Osteoblast (primary cell): Measurements from ENCODE around the gene RTKN2. TPM values are rescaled to one million over a fixed set of nuclear protein-coding genes. Genes with fewer than 3 reads are reported as not detected.

Experiments
- DNase-seq: peaks from one replicate; pipeline ENCODE4 v3.0.0; 2011; ENCODE audit warnings: low spot score, mixed read lengths; ENCODE audit not compliant: insufficient read length; ENCODE audit errors: missing footprints
- H2AFZ ChIP-seq: 2 replicates; pipeline ENCODE4 v1.6.0; 2011; ENCODE audit warnings: mild to moderate bottlenecking, low read length
- H3K27ac ChIP-seq: 2 replicates; pipeline ENCODE4 v1.5.1; 2011; ENCODE audit warnings: mild to moderate bottlenecking, low read depth, low read length, moderate library complexity
- H3K27me3 ChIP-seq: 2 replicates; pipeline ENCODE4 v1.6.0; 2012; ENCODE audit warnings: mild to moderate bottlenecking, control low read depth, inconsistent platforms, low read length, moderate library complexity; ENCODE audit not compliant: insufficient read depth
- H3K36me3 ChIP-seq: 2 replicates; pipeline ENCODE4 v1.5.1; 2011; ENCODE audit warnings: mild to moderate bottlenecking, low read length, control low read depth, moderate library complexity; ENCODE audit not compliant: insufficient read depth
- H3K4me1 ChIP-seq: 2 replicates; pipeline ENCODE4 v1.5.1; 2011; ENCODE audit warnings: mild to moderate bottlenecking, low read length, control low read depth, moderate library complexity; ENCODE audit not compliant: insufficient read depth
- H3K4me2 ChIP-seq: 2 replicates; pipeline ENCODE4 v1.6.0; 2011; ENCODE audit warnings: mild to moderate bottlenecking, low read length; ENCODE audit not compliant: insufficient read depth
- H3K4me3 ChIP-seq: fragments of 200-600 bp; sonication (generic); 3 replicates; pipeline ENCODE4 v1.5.1; 2012; ENCODE audit warnings: mild to moderate bottlenecking, low read length, inconsistent platforms; ENCODE audit not compliant: insufficient read depth
- H3K79me2 ChIP-seq: 2 replicates; pipeline ENCODE4 v1.6.0; 2012; ENCODE audit warnings: mild to moderate bottlenecking, low read length, control low read depth, inconsistent platforms; ENCODE audit not compliant: insufficient read depth
- H3K9me3 ChIP-seq: 2 replicates; pipeline ENCODE4 v1.5.1; 2011; ENCODE audit warnings: low read depth, low read length, control low read depth
- H4K20me1 ChIP-seq: 2 replicates; pipeline ENCODE4 v1.6.0; 2012; ENCODE audit warnings: mild to moderate bottlenecking, low read length, control low read depth; ENCODE audit not compliant: insufficient read depth
- CTCF ChIP-seq: IDR thresholded peaks from 2 replicates; pipeline ENCODE4 v1.5.1; 2011; ENCODE audit warnings: mild to moderate bottlenecking, low read depth, low read length, moderate library complexity; ENCODE audit errors: extremely low read depth
- total RNA-seq: library from RNA; depleted of rRNA; stranded (reverse); fragments of >200 nt; gene quantifications from 2 replicates; pipeline ENCODE4 v1.2.3, GENCODE V29; 2012

RTKN2 gene
- total RNA-seq, 1 donor: 8.0 TPM

GRCh38 chr10:62149621-62150020 is 119.0 kb downstream of the RTKN2 start:
- Histone ChIP-seq H3K4me2 (no peak overlapping the region), H3K4me3 (no peak overlapping the region), H3K79me2 (no peaks in the 10 kb centered on the region), H3K36me3 (no peaks in the 10 kb centered on the region), H4K20me1 (no peaks in the 10 kb centered on the region), H3K27ac (no peak overlapping the region), H3K27me3 (no peaks in the 10 kb centered on the region), H3K4me1 (peaks cover 15% of the 10 kb centered on the region), H3K9me3 (no peaks in the 10 kb centered on the region), H2AFZ (no peak overlapping the region)
- no peak for TF ChIP-seq CTCF
- DNase-seq: no peak

GRCh38 chr10:62148155-62148554 is 120.5 kb downstream of the RTKN2 start:
- Histone ChIP-seq H3K36me3 (no peaks in the 10 kb centered on the region), H2AFZ (no peak overlapping the region), H4K20me1 (no peaks in the 10 kb centered on the region), H3K27me3 (no peaks in the 10 kb centered on the region), H3K4me3 (no peak overlapping the region), H3K9me3 (no peaks in the 10 kb centered on the region), H3K79me2 (no peaks in the 10 kb centered on the region), H3K27ac (no peak overlapping the region), H3K4me2 (no peak overlapping the region), H3K4me1 (peaks cover 9% of the 10 kb centered on the region)
- no peak for DNase-seq
- no peak for TF ChIP-seq CTCF

- Histone ChIP-seq H3K4me1 (peaks cover 1% of the 10 kb centered on the region), H3K36me3 (no peaks in the 10 kb centered on the region), H3K27me3 (no peaks in the 10 kb centered on the region), H3K9me3 (no peaks in the 10 kb centered on the region), H4K20me1 (no peaks in the 10 kb centered on the region), H3K79me2 (no peaks in the 10 kb centered on the region), H3K4me2 (no peak overlapping the region), H3K4me3 (no peak overlapping the region), H2AFZ (no peak overlapping the region), H3K27ac (no peak overlapping the region)
- TF ChIP-seq CTCF: peak; percentile 8
- DNase-seq: no peak
These were observed 121.2 kb downstream of the RTKN2 start for GRCh38 chr10:62147425-62147824.

- Histone ChIP-seq H3K27ac (no peak overlapping the region), H3K36me3 (no peaks in the 10 kb centered on the region)
These were observed 131.7 kb downstream of the RTKN2 start for GRCh38 chr10:62136931-62137330.

More at GRCh38 chr10:62136931-62137330, 131.7 kb downstream of the RTKN2 start:
- Histone ChIP-seq H4K20me1 (no peaks in the 10 kb centered on the region), H3K4me3 (no peak overlapping the region), H3K4me1 (no peaks in the 10 kb centered on the region), H2AFZ (no peak overlapping the region), H3K4me2 (no peak overlapping the region), H3K9me3 (no peaks in the 10 kb centered on the region), H3K79me2 (no peaks in the 10 kb centered on the region), H3K27me3 (no peaks in the 10 kb centered on the region)
- TF ChIP-seq CTCF: no peak
- DNase-seq: no peak
